ENCODE data around the gene BIRC6. TPM values are rescaled to one million over a fixed set of nuclear protein-coding genes. Genes with fewer than 3 reads are reported as not detected.

Gene BIRC6
- total and polyA plus RNA-seq, 2 of the 8 experiments (the other 6 are each of a cell fraction or from before 2014, with no cell fraction given): 32.5 to 69.5 TPM

DNA sequence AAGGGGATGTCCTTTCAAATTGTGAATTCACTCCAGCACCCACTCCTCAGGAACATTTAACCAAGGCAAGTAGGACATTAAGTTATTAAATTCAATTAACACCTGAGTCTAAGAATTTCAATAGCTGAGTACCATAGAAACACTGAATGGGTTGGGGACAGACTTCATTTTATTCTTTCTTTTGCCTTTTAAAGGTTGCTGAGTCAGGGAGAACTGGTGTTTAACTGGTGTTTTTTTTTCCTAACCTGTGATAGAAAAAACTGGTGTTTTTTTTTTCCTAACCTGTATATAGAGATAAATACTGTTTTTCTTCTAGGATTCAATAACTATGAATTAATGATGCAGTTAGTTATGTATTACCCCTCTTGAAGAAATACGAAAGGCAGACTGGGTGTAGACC, 309.9 kb downstream of the BIRC6 start (continued):
- TF ChIP-seq HDAC2 (IDR thresholded peaks at IDR 0.05; ENCODE audit: borderline replicate concordance in 1 of 2, low read depth in 2 of 2, low read length in 2 of 2) (no peak), JUN (IDR thresholded peaks at IDR 0.05; ENCODE audit: low read depth, low read length) (no peak), KDM4A (IDR thresholded peaks at IDR 0.05; ENCODE audit: low read depth, low read length, severe bottlenecking) (no peak), SP4 (IDR thresholded peaks at IDR 0.05; ENCODE audit: low read length) (no peak)
- TF ChIP-seq, protein P1, sequence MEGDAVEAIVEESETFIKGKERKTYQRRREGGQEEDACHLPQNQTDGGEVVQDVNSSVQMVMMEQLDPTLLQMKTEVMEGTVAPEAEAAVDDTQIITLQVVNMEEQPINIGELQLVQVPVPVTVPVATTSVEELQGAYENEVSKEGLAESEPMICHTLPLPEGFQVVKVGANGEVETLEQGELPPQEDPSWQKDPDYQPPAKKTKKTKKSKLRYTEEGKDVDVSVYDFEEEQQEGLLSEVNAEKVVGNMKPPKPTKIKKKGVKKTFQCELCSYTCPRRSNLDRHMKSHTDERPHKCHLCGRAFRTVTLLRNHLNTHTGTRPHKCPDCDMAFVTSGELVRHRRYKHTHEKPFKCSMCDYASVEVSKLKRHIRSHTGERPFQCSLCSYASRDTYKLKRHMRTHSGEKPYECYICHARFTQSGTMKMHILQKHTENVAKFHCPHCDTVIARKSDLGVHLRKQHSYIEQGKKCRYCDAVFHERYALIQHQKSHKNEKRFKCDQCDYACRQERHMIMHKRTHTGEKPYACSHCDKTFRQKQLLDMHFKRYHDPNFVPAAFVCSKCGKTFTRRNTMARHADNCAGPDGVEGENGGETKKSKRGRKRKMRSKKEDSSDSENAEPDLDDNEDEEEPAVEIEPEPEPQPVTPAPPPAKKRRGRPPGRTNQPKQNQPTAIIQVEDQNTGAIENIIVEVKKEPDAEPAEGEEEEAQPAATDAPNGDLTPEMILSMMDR (IDR thresholded peaks at IDR 0.05; ENCODE audit: control extremely low read depth in 1 of 3, insufficient read depth in 1 of 3, low read depth in 1 of 3, low read length in 3 of 3): no peak

Measured in H1 (cell line).